ENCODE measurements around the gene TGM1.

GRCh38 chr14:24264298-24264697, 1.3 kb upstream of the TGM1 start:
- TF ChIP-seq CTCF (IDR thresholded peaks at IDR 0.05) (no peak), POLR2A (IDR thresholded peaks at IDR 0.05) (no peak)
